GM18858 (cell line): ENCODE results near the gene TSC22D2.
A peak's percentile ranks its signal among the peaks of the same experiment; 100 is the strongest.

ENCODE experiments used
- ATAC-seq: cut with Tn5 transposase; IDR thresholded peaks from one replicate; pipeline ENCODE4 v1.9.1; 2021; ENCODE audit not compliant: unreplicated experiment

Gene TSC22D2

DNA sequence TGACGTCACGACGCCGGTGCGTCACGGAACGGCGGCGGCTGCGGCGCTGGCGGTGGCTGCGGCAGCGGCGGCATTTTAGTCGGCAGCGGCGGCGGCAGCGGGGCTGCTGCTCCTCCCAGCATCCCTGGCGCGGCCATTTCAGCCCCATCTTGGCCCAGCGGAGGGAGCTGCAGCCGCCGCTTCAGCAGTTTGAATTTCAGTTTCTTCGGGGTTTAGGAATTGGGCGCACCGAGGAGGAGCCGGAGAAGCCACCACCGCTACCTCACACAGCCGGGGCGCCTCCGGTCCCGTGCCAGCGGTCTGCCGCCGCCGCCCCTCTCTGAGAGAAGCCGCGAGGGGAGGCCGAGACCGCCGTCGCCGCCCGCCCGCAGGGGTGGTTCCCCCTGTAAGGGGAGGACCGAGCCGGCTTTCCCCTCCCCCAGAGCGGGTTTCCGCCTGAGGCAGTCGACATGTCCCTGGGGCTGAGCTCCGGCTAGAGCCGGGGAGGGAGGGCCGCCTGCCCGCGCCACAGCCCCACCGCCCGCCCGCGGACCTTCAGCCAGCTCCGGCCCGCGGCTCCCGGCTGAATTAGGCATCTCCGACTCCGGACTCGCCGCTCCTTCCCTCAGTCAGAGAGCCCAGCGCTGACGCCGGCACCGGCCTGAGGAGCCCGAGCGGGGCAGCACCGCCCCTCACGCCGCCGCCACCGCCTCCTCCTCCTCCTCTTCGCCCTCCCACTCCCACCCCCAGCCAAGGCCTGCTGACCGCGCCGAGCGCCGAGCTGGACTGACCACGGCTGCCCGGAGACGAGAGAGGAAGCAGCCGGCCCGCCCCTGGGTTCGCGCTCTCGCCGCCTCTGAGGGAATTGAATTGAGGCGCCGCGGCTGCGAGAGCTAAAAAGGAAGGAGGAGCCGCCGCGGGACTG lies at the start of gene TSC22D2:
Gene TSC22D2 (plus strand): TSS at position 78 of the 904 bp plus-strand sequence. CDS start 1,053 bp downstream, outside the sequence.
- peak; percentile 44 for ATAC-seq

DNA sequence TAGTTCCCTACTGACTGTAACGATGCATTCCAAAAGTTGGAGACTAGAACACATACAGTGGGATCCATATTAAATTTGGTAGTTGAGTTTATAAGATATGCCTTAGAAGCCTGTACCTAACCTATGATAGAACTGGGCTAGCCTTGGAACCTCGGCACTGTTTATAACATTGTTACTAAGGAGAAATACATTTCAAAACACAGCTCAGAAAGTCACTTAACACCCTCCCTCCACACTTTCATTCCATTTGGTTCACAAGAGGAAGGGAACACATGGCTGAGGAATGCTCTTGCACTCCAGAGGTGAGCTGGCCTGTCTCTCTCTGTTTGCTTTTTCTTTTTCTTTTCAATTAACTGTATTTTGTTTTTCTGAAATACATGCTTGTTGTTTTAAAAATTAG lies 48.7 kb upstream of the TSC22D2 start:
- no peak for ATAC-seq

DNA sequence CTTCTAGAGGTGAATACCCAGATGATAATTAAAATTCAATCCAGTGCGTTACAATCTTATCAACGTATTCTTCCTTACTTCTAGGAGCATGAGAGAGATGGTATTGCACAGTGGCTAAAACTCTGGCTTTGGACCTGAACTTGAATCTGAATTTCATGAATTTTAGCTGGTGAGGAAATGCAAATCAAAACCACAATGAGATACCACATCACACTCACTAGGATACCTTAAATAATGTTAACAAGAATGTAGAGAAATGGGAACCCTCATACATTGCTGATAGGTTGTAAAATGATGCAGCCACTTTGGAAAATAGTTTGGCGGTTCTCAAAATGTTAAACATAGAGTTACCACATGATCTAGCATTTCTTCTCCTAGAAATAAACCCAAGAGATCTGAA lies 47.1 kb upstream of the TSC22D2 start:
- no peak for ATAC-seq

GRCh38 chr3:150362515-150363302 lies 45.4 kb upstream of the TSC22D2 start:
- no peak for ATAC-seq

DNA sequence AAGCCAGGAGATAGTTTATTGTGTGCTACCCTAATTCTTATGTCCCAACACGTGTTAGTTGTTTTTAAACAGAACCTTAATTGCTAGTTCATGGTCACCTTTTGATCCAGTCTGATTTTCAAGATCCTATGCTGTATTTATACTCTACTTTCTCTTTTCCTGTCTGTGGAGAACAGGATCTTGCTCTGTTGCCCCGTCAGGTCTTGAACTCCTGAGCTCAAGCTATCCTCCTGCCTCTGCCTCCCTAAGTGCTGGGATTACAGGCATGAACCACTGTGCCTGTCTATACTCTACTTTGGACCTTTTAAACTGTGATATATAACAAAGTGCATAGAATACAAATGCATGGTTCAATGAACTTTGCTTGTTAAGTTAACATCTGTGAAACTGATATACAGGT lies 44.7 kb upstream of the TSC22D2 start:
- ATAC-seq = no peak

DNA sequence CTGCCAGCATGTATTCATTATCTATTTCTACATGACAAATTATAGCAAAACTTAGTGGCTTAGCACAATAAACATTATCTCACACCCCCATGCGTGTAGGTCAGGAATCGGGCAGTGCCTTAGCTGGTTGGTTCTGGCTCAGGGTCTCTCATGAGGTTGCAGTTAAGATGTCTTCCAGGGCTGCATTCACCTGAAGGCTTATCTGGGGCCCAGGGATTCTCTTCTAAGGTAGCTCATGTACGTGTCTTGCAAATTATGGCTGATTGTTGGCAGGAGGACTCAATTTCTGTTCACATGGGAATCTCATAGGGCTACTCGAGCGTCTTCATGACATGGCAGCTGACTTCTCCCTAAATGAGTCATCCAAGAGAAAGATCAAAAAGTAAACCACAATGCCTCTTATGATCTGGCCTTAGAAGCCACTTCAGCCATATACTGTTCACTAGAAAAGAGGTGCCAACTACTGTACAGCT lies 42.9 kb upstream of the TSC22D2 start:
- peak; percentile 73 for ATAC-seq

DNA sequence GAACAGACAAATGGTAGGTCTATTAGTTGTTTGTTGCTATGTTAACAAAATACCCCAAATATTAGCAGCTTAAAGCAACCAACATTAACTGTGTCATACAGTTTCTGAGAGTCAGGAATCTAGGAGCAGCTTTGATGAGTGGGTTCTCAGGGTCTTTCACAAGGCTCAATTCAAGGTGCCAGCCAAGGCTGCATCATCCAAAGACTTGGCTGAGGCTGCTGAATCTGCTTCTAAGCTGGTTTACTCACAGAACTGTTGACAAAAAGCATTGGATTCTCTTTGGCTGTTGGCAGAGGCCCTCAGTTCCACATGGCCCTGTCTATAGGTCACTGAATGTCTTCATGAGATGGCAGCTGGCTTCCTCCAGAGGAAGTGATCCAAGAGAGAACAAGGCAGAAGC lies 40.3 kb upstream of the TSC22D2 start:
- no peak for ATAC-seq

GRCh38 chr3:150370122-150370602 lies 37.9 kb upstream of the TSC22D2 start:
- ATAC-seq = no peak

GRCh38 chr3:150370999-150371398 lies 37.1 kb upstream of the TSC22D2 start:
- no peak for ATAC-seq

DNA sequence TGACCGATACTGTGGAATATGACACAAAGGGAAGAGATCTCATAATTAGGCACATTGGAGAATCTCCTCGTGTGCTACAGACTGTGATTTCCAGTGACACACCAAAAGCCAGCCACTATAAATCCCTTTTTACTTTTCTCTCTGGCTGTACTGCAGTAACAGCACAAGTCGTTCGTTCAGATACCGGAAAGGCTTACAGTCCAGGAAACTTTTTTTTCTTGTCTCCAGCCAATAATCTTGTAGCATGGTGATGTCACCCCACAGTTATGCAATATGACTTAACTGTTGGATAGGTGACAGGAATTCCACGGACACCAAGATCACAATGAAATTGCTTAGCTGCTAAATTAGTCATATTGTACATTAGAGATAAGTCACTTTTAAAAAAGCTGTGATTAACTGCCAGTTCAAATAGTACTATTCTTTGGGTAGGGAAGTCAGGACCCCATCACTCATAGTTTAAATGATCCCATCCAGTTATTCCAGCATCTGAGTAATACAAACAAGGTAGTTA lies 36.3 kb upstream of the TSC22D2 start:
- no peak for ATAC-seq

- no peak for ATAC-seq
Measured at GRCh38 chr3:150372320-150372719, 35.8 kb upstream of the TSC22D2 start.

DNA sequence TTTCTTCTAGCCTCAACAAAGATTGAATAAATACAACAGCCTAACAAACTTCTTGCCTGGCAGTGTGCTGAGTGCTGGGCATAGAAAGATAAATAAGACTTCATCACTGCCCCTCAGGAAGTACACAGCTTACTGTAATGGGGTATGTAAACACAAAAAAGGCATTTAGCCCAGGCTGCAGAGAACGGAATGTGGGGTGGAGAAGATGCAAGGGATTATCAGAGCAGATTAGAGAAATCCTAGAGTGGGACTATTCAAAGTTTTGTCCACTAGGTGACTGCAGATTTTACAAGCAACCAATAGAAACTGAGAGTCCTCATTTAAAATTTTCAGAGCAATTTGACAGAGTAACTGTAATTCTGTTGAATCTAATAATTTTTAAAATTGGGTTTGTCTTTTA lies 35.4 kb upstream of the TSC22D2 start:
- ATAC-seq = no peak

- ATAC-seq = no peak
Measured at GRCh38 chr3:150373234-150373875, 34.7 kb upstream of the TSC22D2 start.

DNA sequence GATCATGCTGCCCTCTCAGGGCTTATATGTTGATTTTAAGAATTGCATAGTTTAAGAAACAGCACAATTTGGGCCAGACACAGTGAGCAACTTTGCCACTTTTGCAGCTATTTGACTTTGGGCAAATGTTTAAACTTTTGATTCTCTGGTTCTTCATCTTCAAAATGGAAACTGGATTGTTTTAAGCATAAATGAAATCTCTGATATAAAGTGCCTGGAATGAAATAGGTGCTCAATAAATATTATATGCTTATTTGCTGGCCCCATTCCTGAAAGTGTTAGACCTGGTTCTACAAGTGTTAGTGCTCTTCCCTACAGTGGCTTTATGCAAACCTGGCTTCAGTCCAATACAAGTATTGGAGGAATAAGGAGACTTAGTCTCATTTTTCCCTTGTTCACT lies 33.1 kb upstream of the TSC22D2 start:
- ATAC-seq = no peak

DNA sequence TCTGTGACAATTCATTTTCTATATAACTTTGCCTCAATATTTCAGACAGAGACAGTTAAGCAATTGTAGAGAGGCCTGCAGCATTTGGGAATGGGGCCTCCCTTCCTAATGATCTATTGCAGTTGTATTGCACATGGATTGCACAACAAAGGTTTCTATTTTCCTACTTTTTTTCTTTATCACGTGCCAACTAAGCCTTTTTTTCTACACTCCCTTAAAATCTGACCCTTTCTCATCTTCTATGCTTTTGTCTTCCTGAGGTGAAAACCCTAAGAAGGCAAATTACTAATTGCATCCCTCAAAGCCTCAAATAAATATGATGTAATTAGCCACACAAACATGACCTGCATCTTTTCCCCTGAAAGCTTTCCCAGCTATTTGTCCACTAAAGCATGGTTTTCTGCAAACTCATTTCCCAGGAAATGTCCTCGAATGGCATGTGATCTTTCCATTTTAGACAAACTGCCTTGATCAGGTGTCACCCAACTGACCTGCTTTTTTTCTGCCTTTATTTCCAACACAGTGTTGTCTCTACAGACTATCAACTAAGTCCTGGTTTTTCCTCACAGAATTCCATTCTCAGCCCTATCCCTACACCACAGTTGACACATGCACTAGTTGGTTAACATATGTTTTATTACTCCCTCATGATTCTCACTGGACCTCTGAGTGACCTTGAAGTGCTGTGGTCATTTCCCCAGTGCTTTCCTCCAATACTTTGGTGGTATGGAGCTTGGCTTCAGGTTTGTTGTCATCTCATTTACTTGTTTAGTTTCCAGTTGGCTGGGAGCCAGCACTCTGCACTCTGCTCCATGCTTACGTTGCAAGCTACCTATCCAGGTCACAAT lies 31.9 kb upstream of the TSC22D2 start:
- no peak for ATAC-seq

DNA sequence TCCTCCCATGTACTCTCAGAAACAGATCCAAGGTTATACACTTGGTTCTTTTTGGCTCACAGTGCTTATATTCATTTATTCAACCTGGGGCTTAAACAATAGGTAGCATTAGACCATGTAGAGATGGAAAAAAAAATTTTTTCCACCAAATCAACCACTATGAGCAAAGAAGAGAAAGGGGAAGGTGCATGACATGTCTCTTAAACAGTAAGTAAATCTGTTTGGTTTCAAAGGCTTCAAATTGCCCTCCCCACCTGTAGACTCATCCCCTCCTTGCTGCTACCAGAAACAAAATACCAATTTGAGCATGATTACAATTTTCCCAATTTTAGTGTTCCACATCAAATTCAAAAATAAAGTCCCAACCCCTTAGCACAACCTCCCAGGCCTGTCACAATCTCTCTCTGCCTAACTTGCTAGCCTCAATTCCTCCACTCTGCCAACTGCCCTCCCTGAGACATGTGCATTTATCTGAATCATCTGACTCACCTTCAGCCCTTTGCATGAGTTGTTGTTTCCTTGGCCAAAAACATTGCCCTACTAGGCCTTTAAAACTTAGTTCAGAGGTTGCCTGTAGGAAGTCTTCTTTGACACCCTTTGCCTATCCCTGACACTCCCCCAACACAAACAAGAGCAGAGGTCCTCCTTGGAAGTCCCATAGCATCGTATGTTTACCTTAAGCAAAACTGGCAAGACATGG lies 30.3 kb upstream of the TSC22D2 start:
- no peak for ATAC-seq

- no peak for ATAC-seq
Measured at GRCh38 chr3:150378301-150378748, 29.8 kb upstream of the TSC22D2 start.

- ATAC-seq = no peak
Measured at GRCh38 chr3:150379469-150379868, 28.6 kb upstream of the TSC22D2 start.
